ENCODE results near the gene LINGO1. TPM values are rescaled to one million over a fixed set of nuclear protein-coding genes. Genes with fewer than 3 reads are reported as not detected.

Gene LINGO1
- total RNA-seq, 4 donors from 2014 or later, result 0.83 to 2.2 (median 1.0) TPM; not detected in 1

- Histone ChIP-seq H3K4me1 (no peaks in the 10 kb centered on the region), H3K4me3 (no peak overlapping the region), H3K27ac (replicated peaks in 1 of 4) (no peak overlapping the region), H3K27me3 (peaks cover 0 to 15% (median 0%) of the 10 kb centered on the region in 4 donors), H3K36me3 (no peaks in the 10 kb centered on the region), H3K9me3 (no peaks in the 10 kb centered on the region)
- no peak for TF ChIP-seq POLR2AphosphoS5 (IDR thresholded peaks at IDR 0.05)
- TF ChIP-seq EP300 (IDR thresholded peaks at IDR 0.05), result no peak
- no peak for TF ChIP-seq POLR2A (IDR thresholded peaks at IDR 0.05; ENCODE audit: low read depth)
- no peak for TF ChIP-seq CTCF (IDR thresholded peaks at IDR 0.05)
- WGBS, result 78% methylated on average over 4 of the region's 4 CpGs
- intact Hi-C loops (cut with DNase I), result no loop called here
- no peak for DNase-seq (ENCODE audit: extremely low spot score)
These were observed 11.6 kb downstream of the LINGO1 start for GRCh38 chr15:77620960-77621647.

- WGBS, result 70% methylated on average over 3 of the region's 7 CpGs
These were observed 12.4 kb downstream of the LINGO1 start for GRCh38 chr15:77620297-77620696.

GRCh38 chr15:77619883-77620282 lies 12.8 kb downstream of the LINGO1 start:
- H3K9me3 ChIP-seq, result no peaks in the 10 kb centered on the region
- H3K27ac ChIP-seq (replicated peaks in 1 of 4), result no peak overlapping the region
- no peak for TF ChIP-seq CTCF (IDR thresholded peaks at IDR 0.05)
- no peak for TF ChIP-seq EP300 (IDR thresholded peaks at IDR 0.05)
- TF ChIP-seq POLR2AphosphoS5 (IDR thresholded peaks at IDR 0.05), result no peak
- no peak for TF ChIP-seq POLR2A (IDR thresholded peaks at IDR 0.05; ENCODE audit: low read depth)
- peaks cover 0 to 15% (median 0%) of the 10 kb centered on the region in 4 donors for H3K27me3 ChIP-seq
- no peak overlapping the region for H3K4me3 ChIP-seq
- no peaks in the 10 kb centered on the region for H3K36me3 ChIP-seq
- DNase-seq (ENCODE audit: extremely low spot score), result no peak
- H3K4me1 ChIP-seq, result no peaks in the 10 kb centered on the region
- 75% methylated on average over 6 of the region's 6 CpGs for WGBS
- intact Hi-C loops (cut with DNase I), result no loop called here

More at GRCh38 chr15:77620297-77620696, 12.4 kb downstream of the LINGO1 start:
- no peak overlapping the region for H3K27ac ChIP-seq (replicated peaks in 1 of 4)
- no peak for TF ChIP-seq EP300 (IDR thresholded peaks at IDR 0.05)
- TF ChIP-seq CTCF (IDR thresholded peaks at IDR 0.05), result no peak
- no peak for TF ChIP-seq POLR2A (IDR thresholded peaks at IDR 0.05; ENCODE audit: low read depth)
- TF ChIP-seq POLR2AphosphoS5 (IDR thresholded peaks at IDR 0.05), result no peak
- peaks cover 0 to 15% (median 0%) of the 10 kb centered on the region in 4 donors for H3K27me3 ChIP-seq
- H3K36me3 ChIP-seq, result no peaks in the 10 kb centered on the region
- no peak overlapping the region for H3K4me3 ChIP-seq
- H3K9me3 ChIP-seq, result no peaks in the 10 kb centered on the region
- no peaks in the 10 kb centered on the region for H3K4me1 ChIP-seq
- no peak for DNase-seq (ENCODE audit: extremely low spot score)
- intact Hi-C loops (cut with DNase I), result no loop called here

GRCh38 chr15:77617476-77618230 lies 15.1 kb downstream of the LINGO1 start:
- TF ChIP-seq EP300 (IDR thresholded peaks at IDR 0.05) (no peak), CTCF (IDR thresholded peaks at IDR 0.05) (no peak), POLR2AphosphoS5 (IDR thresholded peaks at IDR 0.05) (no peak), POLR2A (IDR thresholded peaks at IDR 0.05; ENCODE audit: low read depth) (no peak)
- Histone ChIP-seq H3K4me1 (no peaks in the 10 kb centered on the region), H3K27me3 (peaks cover 0 to 23% (median 0%) of the 10 kb centered on the region in 4 donors), H3K4me3 (no peak overlapping the region), H3K9me3 (no peaks in the 10 kb centered on the region), H3K36me3 (no peaks in the 10 kb centered on the region), H3K27ac (replicated peaks in 1 of 4) (no peak overlapping the region)
- intact Hi-C loops (cut with DNase I), result no loop called here
- WGBS, result 78% methylated on average over 12 of the region's 12 CpGs
- DNase-seq (ENCODE audit: extremely low spot score), result no peak

All from esophagus muscularis mucosa (tissue), 4 donors.